ENCODE data around the gene EML6.

- no peak for TF ChIP-seq CTCF (IDR thresholded peaks at IDR 0.05)
- no peak for TF ChIP-seq POLR2A (IDR thresholded peaks at IDR 0.05)
Measured at GRCh38 chr2:54867457-54867856, 144.0 kb downstream of the EML6 start.
